HL-60/S4 (cell line): ENCODE data around the gene CTNNA3.

Source experiments
- in situ Hi-C: fragments of 300-500 bp; cut with MboI; formaldehyde crosslinking; loops from 2 replicates; pipeline ENCODE4 v1.14.3; 2022; ENCODE audit warnings: low sequenced_read_pairs

The CTNNA3 gene

GRCh38 chr10:66209025-66209424 lies 1487.0 kb downstream of the CTNNA3 start:
- in situ Hi-C loops, result no loop called here

- in situ Hi-C loops, result no loop called here
These were observed 1491.2 kb downstream of the CTNNA3 start for GRCh38 chr10:66204838-66205237.

GRCh38 chr10:66202101-66202500 lies 1493.9 kb downstream of the CTNNA3 start:
- in situ Hi-C loops, result no loop called here

- in situ Hi-C loops, result no loop called here
These were observed 1503.7 kb downstream of the CTNNA3 start for GRCh38 chr10:66192162-66192831.

GRCh38 chr10:66190413-66190812 lies 1505.6 kb downstream of the CTNNA3 start:
- in situ Hi-C loops, result no loop called here

- in situ Hi-C loops, result no loop called here
These were observed 1506.7 kb downstream of the CTNNA3 start for GRCh38 chr10:66189271-66189670.

GRCh38 chr10:66187053-66187733 lies 1508.8 kb downstream of the CTNNA3 start:
- in situ Hi-C loops, result no loop called here

- in situ Hi-C loops, result no loop called here
These were observed 1513.0 kb downstream of the CTNNA3 start for GRCh38 chr10:66183028-66183427.

GRCh38 chr10:66180581-66181318 lies 1515.2 kb downstream of the CTNNA3 start:
- in situ Hi-C loops, result no loop called here

GRCh38 chr10:66180021-66180420 lies 1516.0 kb downstream of the CTNNA3 start:
- in situ Hi-C loops, result no loop called here

- in situ Hi-C loops, result no loop called here
These were observed 1519.2 kb downstream of the CTNNA3 start for GRCh38 chr10:66176772-66177171.

GRCh38 chr10:66167816-66168215 lies 1528.2 kb downstream of the CTNNA3 start:
- in situ Hi-C loops, result no loop called here

- in situ Hi-C loops, result no loop called here
These were observed 1533.3 kb downstream of the CTNNA3 start for GRCh38 chr10:66162560-66163143.

GRCh38 chr10:66151346-66151745 lies 1544.6 kb downstream of the CTNNA3 start:
- in situ Hi-C loops, result no loop called here

- in situ Hi-C loops, result no loop called here
These were observed 1547.7 kb downstream of the CTNNA3 start for GRCh38 chr10:66148312-66148711.

GRCh38 chr10:66144016-66144415 lies 1552.0 kb downstream of the CTNNA3 start:
- in situ Hi-C loops, result no loop called here

GRCh38 chr10:66102756-66103155 lies 1593.2 kb downstream of the CTNNA3 start:
- in situ Hi-C loops, result no loop called here

GRCh38 chr10:66098595-66099480 lies 1597.2 kb downstream of the CTNNA3 start:
- in situ Hi-C loops, result no loop called here

- in situ Hi-C loops, result no loop called here
These were observed 1600.4 kb downstream of the CTNNA3 start for GRCh38 chr10:66095610-66096009.

- in situ Hi-C loops, result no loop called here
These were observed 1610.1 kb downstream of the CTNNA3 start for GRCh38 chr10:66085906-66086305.

- in situ Hi-C loops, result no loop called here
These were observed 1624.1 kb downstream of the CTNNA3 start for GRCh38 chr10:66071907-66072306.
